K562 (cell line): ENCODE measurements around the gene TMEM174. TPM values are rescaled to one million over a fixed set of nuclear protein-coding genes. Genes with fewer than 3 reads are reported as not detected.

Experiments used
- ELF2 ChIP-seq: fragments of 250-450 bp; sonication (Bioruptor Pico); IDR thresholded peaks from 2 replicates; pipeline ENCODE4 v1.5.0; 2021; ENCODE audit warnings: mild to moderate bottlenecking
- LCOR ChIP-seq: sonication (generic); formaldehyde crosslinking; IDR thresholded peaks from 2 replicates; pipeline ENCODE4 v1.8.0; 2022; ENCODE audit warnings: mild to moderate bottlenecking, missing genetic modification reagents
- RB1 ChIP-seq: fragments of 450-650 bp; IDR thresholded peaks from 2 replicates; pipeline ENCODE4 v1.6.1; 2017; ENCODE audit warnings: low read depth, mild to moderate bottlenecking
- RBM22 ChIP-seq: fragments of 200-400 bp; formaldehyde crosslinking; IDR thresholded peaks from 2 replicates; pipeline ENCODE4 v1.6.1; 2018; ENCODE audit warnings: low read length, low read depth; ENCODE audit not compliant: poor library complexity, severe bottlenecking
- RNF2 ChIP-seq: sonication (generic); IDR thresholded peaks from 2 replicates; pipeline ENCODE4 v1.6.1; 2016
- SMC3 ChIP-seq: conservative IDR thresholded peaks from 2 replicates; pipeline ENCODE4 v1.6.1; 2011; ENCODE audit warnings: low read depth, low read length, improper control_type of control experiment; ENCODE audit not compliant: insufficient read depth
- ZNF253 ChIP-seq: fragments of 250-450 bp; sonication (Bioruptor Pico); conservative IDR thresholded peaks from 2 replicates; pipeline ENCODE4 v1.6.1; 2021; ENCODE audit warnings: mild to moderate bottlenecking
- polyA plus RNA-seq, 8 experiments: library from polyadenylated mRNA; depleted of rRNA in 4 of 8; stranded (reverse) in 5 of 8; unstranded in 3 of 8; fragments of >200 nt; fragmentation: Nextera tagmentation in 2 of 8; fragmentation: Illumina TruSeq in 1 of 8; extraction: Ambion mirVana in 2 of 8; extraction: Trizol in 1 of 8; gene quantifications; 2 replicates each; pipeline versions ENCODE4 v1.2.1 to v1.2.3, GENCODE V29; 2011 to 2014; ENCODE audit warnings: inconsistent platforms in 1 of 8, missing spikeins in 1 of 8
- total RNA-seq, 7 experiments: library from RNA; depleted of rRNA in 6 of 7; stranded (reverse); fragments of >200 nt in 6 of 7; fragmentation: Illumina TruSeq in 2 of 7; extraction: Trizol in 2 of 7; gene quantifications; 2 replicates each; pipeline versions ENCODE4 v1.2.1 to v1.2.3, GENCODE V29; 2011 to 2021; ENCODE audit warnings: low replicate concordance in 1 of 7
- TF ChIP-seq, protein P1 (sequence below): fragments of 450-650 bp; IDR thresholded peaks from 2 replicates; pipeline ENCODE4 v1.6.1; 2016; ENCODE audit warnings: mild to moderate bottlenecking, moderate library complexity
- TF ChIP-seq, protein P2 (sequence below): IDR thresholded peaks from 3 replicates; pipeline ENCODE4 v1.6.1; 2011; ENCODE audit warnings: borderline replicate concordance, mild to moderate bottlenecking, moderate library complexity; ENCODE audit not compliant: insufficient read length; ENCODE audit errors: extremely low read depth
- TF ChIP-seq, protein P3 (sequence below): sonication (generic); formaldehyde crosslinking; IDR thresholded peaks from 2 replicates; pipeline ENCODE4 v1.8.0; 2022; ENCODE audit warnings: missing genetic modification reagents, mild to moderate bottlenecking, moderate library complexity, borderline replicate concordance

TMEM174 gene
- total and polyA plus RNA-seq, 9 of the 15 experiments (the other 6 are each of a cell fraction or from before 2014, with no cell fraction given) = not detected

DNA sequence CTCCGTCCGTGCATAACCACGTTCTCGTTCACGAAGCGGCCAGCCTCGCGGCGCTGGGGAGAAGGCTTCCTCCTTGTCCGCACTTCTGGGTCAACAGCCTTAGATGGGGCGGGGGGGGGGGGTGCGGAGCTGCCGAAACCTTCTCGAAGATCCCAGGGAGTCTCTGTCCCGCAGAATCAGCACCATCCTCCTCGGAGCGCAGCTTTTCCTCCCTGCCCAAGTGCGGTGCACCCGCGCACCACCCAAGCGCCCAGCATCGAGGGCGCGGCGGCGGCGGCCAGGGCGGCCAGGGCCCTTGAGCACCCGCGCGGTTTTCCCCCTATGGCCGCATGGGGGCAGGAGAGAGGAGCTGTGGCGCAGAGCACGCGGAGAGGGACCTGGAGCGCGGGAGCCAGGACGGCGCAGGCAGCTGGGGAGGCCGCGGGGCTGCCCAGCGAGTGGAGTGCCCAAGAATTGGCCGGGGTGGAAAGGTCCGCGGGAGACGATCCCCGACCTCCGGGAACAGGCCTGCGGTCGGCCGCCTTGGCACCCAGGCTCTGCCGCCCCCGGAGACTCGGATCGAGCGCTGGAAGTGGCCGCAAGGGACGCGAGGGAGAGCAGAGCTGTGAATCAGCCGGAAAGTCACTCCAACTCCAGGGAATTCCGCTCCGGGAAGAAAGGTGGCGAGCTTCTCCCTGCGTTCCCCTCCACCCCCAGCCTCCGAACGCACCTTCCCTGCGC is 43.1 kb downstream of the TMEM174 start (continued):
- TF ChIP-seq, protein P1, sequence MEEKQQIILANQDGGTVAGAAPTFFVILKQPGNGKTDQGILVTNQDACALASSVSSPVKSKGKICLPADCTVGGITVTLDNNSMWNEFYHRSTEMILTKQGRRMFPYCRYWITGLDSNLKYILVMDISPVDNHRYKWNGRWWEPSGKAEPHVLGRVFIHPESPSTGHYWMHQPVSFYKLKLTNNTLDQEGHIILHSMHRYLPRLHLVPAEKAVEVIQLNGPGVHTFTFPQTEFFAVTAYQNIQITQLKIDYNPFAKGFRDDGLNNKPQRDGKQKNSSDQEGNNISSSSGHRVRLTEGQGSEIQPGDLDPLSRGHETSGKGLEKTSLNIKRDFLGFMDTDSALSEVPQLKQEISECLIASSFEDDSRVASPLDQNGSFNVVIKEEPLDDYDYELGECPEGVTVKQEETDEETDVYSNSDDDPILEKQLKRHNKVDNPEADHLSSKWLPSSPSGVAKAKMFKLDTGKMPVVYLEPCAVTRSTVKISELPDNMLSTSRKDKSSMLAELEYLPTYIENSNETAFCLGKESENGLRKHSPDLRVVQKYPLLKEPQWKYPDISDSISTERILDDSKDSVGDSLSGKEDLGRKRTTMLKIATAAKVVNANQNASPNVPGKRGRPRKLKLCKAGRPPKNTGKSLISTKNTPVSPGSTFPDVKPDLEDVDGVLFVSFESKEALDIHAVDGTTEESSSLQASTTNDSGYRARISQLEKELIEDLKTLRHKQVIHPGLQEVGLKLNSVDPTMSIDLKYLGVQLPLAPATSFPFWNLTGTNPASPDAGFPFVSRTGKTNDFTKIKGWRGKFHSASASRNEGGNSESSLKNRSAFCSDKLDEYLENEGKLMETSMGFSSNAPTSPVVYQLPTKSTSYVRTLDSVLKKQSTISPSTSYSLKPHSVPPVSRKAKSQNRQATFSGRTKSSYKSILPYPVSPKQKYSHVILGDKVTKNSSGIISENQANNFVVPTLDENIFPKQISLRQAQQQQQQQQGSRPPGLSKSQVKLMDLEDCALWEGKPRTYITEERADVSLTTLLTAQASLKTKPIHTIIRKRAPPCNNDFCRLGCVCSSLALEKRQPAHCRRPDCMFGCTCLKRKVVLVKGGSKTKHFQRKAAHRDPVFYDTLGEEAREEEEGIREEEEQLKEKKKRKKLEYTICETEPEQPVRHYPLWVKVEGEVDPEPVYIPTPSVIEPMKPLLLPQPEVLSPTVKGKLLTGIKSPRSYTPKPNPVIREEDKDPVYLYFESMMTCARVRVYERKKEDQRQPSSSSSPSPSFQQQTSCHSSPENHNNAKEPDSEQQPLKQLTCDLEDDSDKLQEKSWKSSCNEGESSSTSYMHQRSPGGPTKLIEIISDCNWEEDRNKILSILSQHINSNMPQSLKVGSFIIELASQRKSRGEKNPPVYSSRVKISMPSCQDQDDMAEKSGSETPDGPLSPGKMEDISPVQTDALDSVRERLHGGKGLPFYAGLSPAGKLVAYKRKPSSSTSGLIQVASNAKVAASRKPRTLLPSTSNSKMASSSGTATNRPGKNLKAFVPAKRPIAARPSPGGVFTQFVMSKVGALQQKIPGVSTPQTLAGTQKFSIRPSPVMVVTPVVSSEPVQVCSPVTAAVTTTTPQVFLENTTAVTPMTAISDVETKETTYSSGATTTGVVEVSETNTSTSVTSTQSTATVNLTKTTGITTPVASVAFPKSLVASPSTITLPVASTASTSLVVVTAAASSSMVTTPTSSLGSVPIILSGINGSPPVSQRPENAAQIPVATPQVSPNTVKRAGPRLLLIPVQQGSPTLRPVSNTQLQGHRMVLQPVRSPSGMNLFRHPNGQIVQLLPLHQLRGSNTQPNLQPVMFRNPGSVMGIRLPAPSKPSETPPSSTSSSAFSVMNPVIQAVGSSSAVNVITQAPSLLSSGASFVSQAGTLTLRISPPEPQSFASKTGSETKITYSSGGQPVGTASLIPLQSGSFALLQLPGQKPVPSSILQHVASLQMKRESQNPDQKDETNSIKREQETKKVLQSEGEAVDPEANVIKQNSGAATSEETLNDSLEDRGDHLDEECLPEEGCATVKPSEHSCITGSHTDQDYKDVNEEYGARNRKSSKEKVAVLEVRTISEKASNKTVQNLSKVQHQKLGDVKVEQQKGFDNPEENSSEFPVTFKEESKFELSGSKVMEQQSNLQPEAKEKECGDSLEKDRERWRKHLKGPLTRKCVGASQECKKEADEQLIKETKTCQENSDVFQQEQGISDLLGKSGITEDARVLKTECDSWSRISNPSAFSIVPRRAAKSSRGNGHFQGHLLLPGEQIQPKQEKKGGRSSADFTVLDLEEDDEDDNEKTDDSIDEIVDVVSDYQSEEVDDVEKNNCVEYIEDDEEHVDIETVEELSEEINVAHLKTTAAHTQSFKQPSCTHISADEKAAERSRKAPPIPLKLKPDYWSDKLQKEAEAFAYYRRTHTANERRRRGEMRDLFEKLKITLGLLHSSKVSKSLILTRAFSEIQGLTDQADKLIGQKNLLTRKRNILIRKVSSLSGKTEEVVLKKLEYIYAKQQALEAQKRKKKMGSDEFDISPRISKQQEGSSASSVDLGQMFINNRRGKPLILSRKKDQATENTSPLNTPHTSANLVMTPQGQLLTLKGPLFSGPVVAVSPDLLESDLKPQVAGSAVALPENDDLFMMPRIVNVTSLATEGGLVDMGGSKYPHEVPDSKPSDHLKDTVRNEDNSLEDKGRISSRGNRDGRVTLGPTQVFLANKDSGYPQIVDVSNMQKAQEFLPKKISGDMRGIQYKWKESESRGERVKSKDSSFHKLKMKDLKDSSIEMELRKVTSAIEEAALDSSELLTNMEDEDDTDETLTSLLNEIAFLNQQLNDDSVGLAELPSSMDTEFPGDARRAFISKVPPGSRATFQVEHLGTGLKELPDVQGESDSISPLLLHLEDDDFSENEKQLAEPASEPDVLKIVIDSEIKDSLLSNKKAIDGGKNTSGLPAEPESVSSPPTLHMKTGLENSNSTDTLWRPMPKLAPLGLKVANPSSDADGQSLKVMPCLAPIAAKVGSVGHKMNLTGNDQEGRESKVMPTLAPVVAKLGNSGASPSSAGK = peak; percentile 97
- peak; percentile 79 for TF ChIP-seq SMC3
- TF ChIP-seq ZNF253 = no peak
- TF ChIP-seq, protein P2, sequence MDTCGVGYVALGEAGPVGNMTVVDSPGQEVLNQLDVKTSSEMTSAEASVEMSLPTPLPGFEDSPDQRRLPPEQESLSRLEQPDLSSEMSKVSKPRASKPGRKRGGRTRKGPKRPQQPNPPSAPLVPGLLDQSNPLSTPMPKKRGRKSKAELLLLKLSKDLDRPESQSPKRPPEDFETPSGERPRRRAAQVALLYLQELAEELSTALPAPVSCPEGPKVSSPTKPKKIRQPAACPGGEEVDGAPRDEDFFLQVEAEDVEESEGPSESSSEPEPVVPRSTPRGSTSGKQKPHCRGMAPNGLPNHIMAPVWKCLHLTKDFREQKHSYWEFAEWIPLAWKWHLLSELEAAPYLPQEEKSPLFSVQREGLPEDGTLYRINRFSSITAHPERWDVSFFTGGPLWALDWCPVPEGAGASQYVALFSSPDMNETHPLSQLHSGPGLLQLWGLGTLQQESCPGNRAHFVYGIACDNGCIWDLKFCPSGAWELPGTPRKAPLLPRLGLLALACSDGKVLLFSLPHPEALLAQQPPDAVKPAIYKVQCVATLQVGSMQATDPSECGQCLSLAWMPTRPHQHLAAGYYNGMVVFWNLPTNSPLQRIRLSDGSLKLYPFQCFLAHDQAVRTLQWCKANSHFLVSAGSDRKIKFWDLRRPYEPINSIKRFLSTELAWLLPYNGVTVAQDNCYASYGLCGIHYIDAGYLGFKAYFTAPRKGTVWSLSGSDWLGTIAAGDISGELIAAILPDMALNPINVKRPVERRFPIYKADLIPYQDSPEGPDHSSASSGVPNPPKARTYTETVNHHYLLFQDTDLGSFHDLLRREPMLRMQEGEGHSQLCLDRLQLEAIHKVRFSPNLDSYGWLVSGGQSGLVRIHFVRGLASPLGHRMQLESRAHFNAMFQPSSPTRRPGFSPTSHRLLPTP = no peak
- TF ChIP-seq LCOR (CRISPR knock-in tag) = peak; percentile 86
- no peak for TF ChIP-seq ELF2 (CRISPR knock-in tag)
- peak; percentile 91 for TF ChIP-seq RB1
- TF ChIP-seq RNF2 = 0 out of 2 replicates have a peak, but pooled peaks have one; percentile 55
- no peak for TF ChIP-seq RBM22
- TF ChIP-seq, protein P3, sequence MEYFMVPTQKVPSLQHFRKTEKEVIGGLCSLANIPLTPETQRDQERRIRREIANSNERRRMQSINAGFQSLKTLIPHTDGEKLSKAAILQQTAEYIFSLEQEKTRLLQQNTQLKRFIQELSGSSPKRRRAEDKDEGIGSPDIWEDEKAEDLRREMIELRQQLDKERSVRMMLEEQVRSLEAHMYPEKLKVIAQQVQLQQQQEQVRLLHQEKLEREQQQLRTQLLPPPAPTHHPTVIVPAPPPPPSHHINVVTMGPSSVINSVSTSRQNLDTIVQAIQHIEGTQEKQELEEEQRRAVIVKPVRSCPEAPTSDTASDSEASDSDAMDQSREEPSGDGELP (CRISPR knock-in tag) = peak; percentile 84
